HG03103 (cell line): ENCODE data around the gene GPR62.
"Not testable (repeated sequence)": the region's sequence is repeated elsewhere in the genome, so short reads cannot be mapped to it uniquely, and the experiment has no call there.

ENCODE experiments used
- ATAC-seq: cut with Tn5 transposase; IDR thresholded peaks from one replicate; pipeline ENCODE4 v1.9.1; 2021; ENCODE audit warnings: low read depth; ENCODE audit not compliant: unreplicated experiment

Gene GPR62

GRCh38 chr3:51955175-51955892 is at the start of gene GPR62:
GPR62 (plus strand) TSS chr3:51955381; CDS start chr3:51955653, 272 bp downstream.
- ATAC-seq, result no peak

- no peak for ATAC-seq
Observed at GRCh38 chr3:51908026-51908425, 47.2 kb upstream of the GPR62 start.

- no peak for ATAC-seq
Observed at GRCh38 chr3:51916418-51916817, 38.8 kb upstream of the GPR62 start.

GRCh38 chr3:51921081-51921578 is 34.1 kb upstream of the GPR62 start:
- ATAC-seq, result no peak

- no peak for ATAC-seq
Observed at GRCh38 chr3:51927061-51927977, 27.9 kb upstream of the GPR62 start.

- ATAC-seq, result no peak
Observed at GRCh38 chr3:51928438-51928837, 26.7 kb upstream of the GPR62 start.

- not testable (repeated sequence) for ATAC-seq
Observed at GRCh38 chr3:51928981-51929380, 26.2 kb upstream of the GPR62 start.

- no peak for ATAC-seq
Observed at GRCh38 chr3:51929420-51930003, 25.7 kb upstream of the GPR62 start.

GRCh38 chr3:51930439-51930838 is 24.7 kb upstream of the GPR62 start:
- ATAC-seq, result no peak

GRCh38 chr3:51931756-51932155 is 23.4 kb upstream of the GPR62 start:
- ATAC-seq, result no peak

GRCh38 chr3:51932471-51933370 is 22.5 kb upstream of the GPR62 start:
- no peak for ATAC-seq

GRCh38 chr3:51933471-51934138 is 21.6 kb upstream of the GPR62 start:
- no peak for ATAC-seq

GRCh38 chr3:51934139-51934850 is 20.9 kb upstream of the GPR62 start:
- ATAC-seq, result no peak

GRCh38 chr3:51934991-51935885 is 19.9 kb upstream of the GPR62 start:
- no peak for ATAC-seq

- ATAC-seq, result no peak
Observed at GRCh38 chr3:51935886-51936755, 19.1 kb upstream of the GPR62 start.

GRCh38 chr3:51937014-51937413 is 18.2 kb upstream of the GPR62 start:
- ATAC-seq, result no peak
